ENCODE measurements around the gene PXMP4.

PXMP4 gene

GRCh38 chr20:33725607-33726264 lies 5.6 kb upstream of the PXMP4 start:
- Histone ChIP-seq H3K4me2 (ENCODE audit: insufficient read depth, low read length, poor library complexity, severe bottlenecking) (no peak overlapping the region), H3K9ac (ENCODE audit: low read depth, low read length, poor library complexity) (no peak overlapping the region), H2BK120ac (ENCODE audit: low read depth, low read length) (no peak overlapping the region), H3K9me3 (replicated peaks in 1 of 2; ENCODE audit: control insufficient read depth in 2 of 2, insufficient read depth in 1 of 2, low read depth in 1 of 2, low read length in 2 of 2) (peaks cover 0 to 2% of the 10 kb centered on the region in 2 donors), H3K4me3 (ENCODE audit: low read length in 2 of 2) (no peak overlapping the region), H3K4me1 (ENCODE audit: control insufficient read depth in 2 of 2, insufficient read depth in 1 of 2, low read depth in 1 of 2, low read length in 2 of 2) (no peaks in the 10 kb centered on the region), H3K27ac (replicated peaks; ENCODE audit: low read length) (no peak overlapping the region), H4K91ac (ENCODE audit: low read depth, low read length, poor library complexity) (no peak overlapping the region), H3K36me3 (replicated peaks in 1 of 2; ENCODE audit: control insufficient read depth in 2 of 2, insufficient read depth in 2 of 2, low read length in 2 of 2) (no peaks in the 10 kb centered on the region), H2AFZ (ENCODE audit: low read length) (no peak overlapping the region), H4K8ac (ENCODE audit: low read depth, low read length) (no peak overlapping the region), H3K4ac (ENCODE audit: low read length) (no peak overlapping the region), H3K23ac (ENCODE audit: low read depth, low read length, poor library complexity) (no peak overlapping the region), H2BK5ac (ENCODE audit: low read length) (no peak overlapping the region), H2BK12ac (ENCODE audit: low read length) (no peak overlapping the region), H3K79me1 (ENCODE audit: low read depth, low read length) (no peaks in the 10 kb centered on the region), H2AK5ac (ENCODE audit: low read depth, low read length) (no peak overlapping the region), H3K27me3 (ENCODE audit: control insufficient read depth in 3 of 3, insufficient read depth in 3 of 3, low read depth in 1 of 3, low read length in 3 of 3) (no peaks in the 10 kb centered on the region), H3K14ac (ENCODE audit: low read length) (no peak overlapping the region), H2BK15ac (ENCODE audit: low read length) (no peak overlapping the region), H3K18ac (ENCODE audit: low read length) (no peak overlapping the region)
- no peak for DNase-seq (ENCODE audit: low spot score)
- no CpG with 5 or more reads among the region's 7 CpGs for WGBS, 2 donors (ENCODE audit: extremely low coverage in 2 of 2, insufficient read length in 2 of 2, insufficient replicate concordance in 1 of 2)

GRCh38 chr20:33724439-33725094 lies 4.5 kb upstream of the PXMP4 start:
- Histone ChIP-seq H3K79me1 (ENCODE audit: low read depth, low read length) (no peaks in the 10 kb centered on the region), H3K4me3 (ENCODE audit: low read length in 2 of 2) (no peak overlapping the region), H2AFZ (ENCODE audit: low read length) (no peak overlapping the region), H3K18ac (ENCODE audit: low read length) (no peak overlapping the region), H4K8ac (ENCODE audit: low read depth, low read length) (no peak overlapping the region), H3K4ac (ENCODE audit: low read length) (no peak overlapping the region), H4K91ac (ENCODE audit: low read depth, low read length, poor library complexity) (no peak overlapping the region), H3K27ac (replicated peaks; ENCODE audit: low read length) (no peak overlapping the region), H3K23ac (ENCODE audit: low read depth, low read length, poor library complexity) (no peak overlapping the region), H2BK5ac (ENCODE audit: low read length) (no peak overlapping the region), H3K36me3 (replicated peaks in 1 of 2; ENCODE audit: control insufficient read depth in 2 of 2, insufficient read depth in 2 of 2, low read length in 2 of 2) (no peaks in the 10 kb centered on the region), H3K9me3 (replicated peaks in 1 of 2; ENCODE audit: control insufficient read depth in 2 of 2, insufficient read depth in 1 of 2, low read depth in 1 of 2, low read length in 2 of 2) (peaks cover 0 to 2% of the 10 kb centered on the region in 2 donors), H2BK120ac (ENCODE audit: low read depth, low read length) (no peak overlapping the region), H2AK5ac (ENCODE audit: low read depth, low read length) (no peak overlapping the region), H3K27me3 (ENCODE audit: control insufficient read depth in 3 of 3, insufficient read depth in 3 of 3, low read depth in 1 of 3, low read length in 3 of 3) (no peaks in the 10 kb centered on the region), H3K14ac (ENCODE audit: low read length) (no peak overlapping the region), H3K4me1 (ENCODE audit: control insufficient read depth in 2 of 2, insufficient read depth in 1 of 2, low read depth in 1 of 2, low read length in 2 of 2) (peaks cover 0 to under 1% of the 10 kb centered on the region in 2 donors), H3K9ac (ENCODE audit: low read depth, low read length, poor library complexity) (no peak overlapping the region), H2BK12ac (ENCODE audit: low read length) (no peak overlapping the region), H3K4me2 (ENCODE audit: insufficient read depth, low read length, poor library complexity, severe bottlenecking) (no peak overlapping the region), H2BK15ac (ENCODE audit: low read length) (no peak overlapping the region)
- no peak for DNase-seq (ENCODE audit: low spot score)
- no CpG with 5 or more reads among the region's 14 CpGs for WGBS, 2 donors (ENCODE audit: extremely low coverage in 2 of 2, insufficient read length in 2 of 2, insufficient replicate concordance in 1 of 2)

GRCh38 chr20:33721391-33722140 lies 1.5 kb upstream of the PXMP4 start:
- H3K9me3 ChIP-seq (replicated peaks in 1 of 2; ENCODE audit: control insufficient read depth in 2 of 2, insufficient read depth in 1 of 2, low read depth in 1 of 2, low read length in 2 of 2): peaks cover 0 to 2% of the 10 kb centered on the region in 2 donors
- no peak overlapping the region for H3K27ac ChIP-seq (replicated peaks; ENCODE audit: low read length)
- H2AK5ac ChIP-seq (ENCODE audit: low read depth, low read length): no peak overlapping the region
- H4K8ac ChIP-seq (ENCODE audit: low read depth, low read length): no peak overlapping the region
- H3K9ac ChIP-seq (ENCODE audit: low read depth, low read length, poor library complexity): no peak overlapping the region
- H3K18ac ChIP-seq (ENCODE audit: low read length): no peak overlapping the region
- H3K4me2 ChIP-seq (ENCODE audit: insufficient read depth, low read length, poor library complexity, severe bottlenecking): no peak overlapping the region
- H3K4me3 ChIP-seq (ENCODE audit: low read length in 2 of 2): no peak overlapping the region
- H3K27me3 ChIP-seq (ENCODE audit: control insufficient read depth in 3 of 3, insufficient read depth in 3 of 3, low read depth in 1 of 3, low read length in 3 of 3): no peaks in the 10 kb centered on the region
- H3K14ac ChIP-seq (ENCODE audit: low read length): no peak overlapping the region
- no peaks in the 10 kb centered on the region for H3K79me1 ChIP-seq (ENCODE audit: low read depth, low read length)
- H2BK120ac ChIP-seq (ENCODE audit: low read depth, low read length): no peak overlapping the region
- H3K23ac ChIP-seq (ENCODE audit: low read depth, low read length, poor library complexity): no peak overlapping the region
- peaks cover 0 to 2% of the 10 kb centered on the region in 2 donors for H3K4me1 ChIP-seq (ENCODE audit: control insufficient read depth in 2 of 2, insufficient read depth in 1 of 2, low read depth in 1 of 2, low read length in 2 of 2)
- no peaks in the 10 kb centered on the region for H3K36me3 ChIP-seq (replicated peaks in 1 of 2; ENCODE audit: control insufficient read depth in 2 of 2, insufficient read depth in 2 of 2, low read length in 2 of 2)
- WGBS, 2 donors (ENCODE audit: extremely low coverage in 2 of 2, insufficient read length in 2 of 2, insufficient replicate concordance in 1 of 2): no CpG with 5 or more reads among the region's 11 CpGs
- no peak overlapping the region for H2AFZ ChIP-seq (ENCODE audit: low read length)
- no peak for DNase-seq (ENCODE audit: low spot score)
- no peak overlapping the region for H2BK5ac ChIP-seq (ENCODE audit: low read length)
- H4K91ac ChIP-seq (ENCODE audit: low read depth, low read length, poor library complexity): no peak overlapping the region
- H3K4ac ChIP-seq (ENCODE audit: low read length): peak overlapping the region; percentile 76
- no peak overlapping the region for H2BK15ac ChIP-seq (ENCODE audit: low read length)
- H2BK12ac ChIP-seq (ENCODE audit: low read length): no peak overlapping the region
